ENCODE results near the gene ELMO1.
"Not testable (repeated sequence)": the region's sequence is repeated elsewhere in the genome, so short reads cannot be mapped to it uniquely, and the experiment has no call there.

ELMO1 gene

DNA sequence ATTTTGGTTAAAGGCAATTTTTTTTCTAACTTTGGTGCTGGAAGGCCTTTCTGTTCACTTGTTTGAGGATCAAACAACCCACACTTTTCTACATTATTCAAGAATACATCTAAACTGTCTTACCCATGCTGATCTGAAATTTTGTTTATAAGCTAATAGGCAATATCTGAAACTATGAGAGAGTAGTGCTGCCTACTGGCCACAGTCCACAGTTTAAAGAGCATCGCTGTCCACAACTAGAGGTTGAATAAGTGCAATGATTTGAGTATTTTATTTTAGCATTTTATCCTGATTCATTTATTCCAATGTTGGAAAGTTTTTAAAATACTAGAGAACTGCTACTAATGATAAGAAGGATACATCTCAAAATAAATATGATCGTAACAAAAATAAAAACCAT, 306.9 kb downstream of the ELMO1 start:
- H3K4me3 ChIP-seq (ENCODE audit: control insufficient read depth in 1 of 7, extremely low read depth in 1 of 7, insufficient read depth in 4 of 7, low read depth in 2 of 7, low read length in 6 of 7): no peak overlapping the region
- CTCF ChIA-PET: no interaction called here
- no peaks in the 10 kb centered on the region for H3K4me1 ChIP-seq (ENCODE audit: control extremely low read depth in 1 of 4, control insufficient read depth in 4 of 4, insufficient read depth in 4 of 4, low read length in 3 of 4)
- no peak for DNase-seq
- no peak overlapping the region for H3K27ac ChIP-seq (ENCODE audit: insufficient read depth in 1 of 2, low read depth in 1 of 2, low read length in 2 of 2, poor library complexity in 1 of 2, severe bottlenecking in 2 of 2)
- H3K9me3 ChIP-seq (ENCODE audit: control extremely low read depth in 1 of 5, control insufficient read depth in 4 of 5, insufficient read depth in 2 of 5, low read depth in 1 of 5, low read length in 4 of 5): peaks cover 0 to 27% (median 7%) of the 10 kb centered on the region in 5 experiments
- no CpG with 5 or more reads among the region's 2 CpGs for WGBS (ENCODE audit: insufficient coverage)
- no peaks in the 10 kb centered on the region for H3K27me3 ChIP-seq (replicated peaks in 2 of 5; ENCODE audit: control insufficient read depth in 4 of 5, insufficient read depth in 5 of 5, low read length in 4 of 5)
- peaks cover 13 to 50% (median 18%) of the 10 kb centered on the region in 4 experiments for H3K36me3 ChIP-seq (ENCODE audit: control insufficient read depth in 4 of 4, insufficient read depth in 4 of 4, low read length in 3 of 4)
- POLR2A ChIA-PET: no interaction called here

DNA sequence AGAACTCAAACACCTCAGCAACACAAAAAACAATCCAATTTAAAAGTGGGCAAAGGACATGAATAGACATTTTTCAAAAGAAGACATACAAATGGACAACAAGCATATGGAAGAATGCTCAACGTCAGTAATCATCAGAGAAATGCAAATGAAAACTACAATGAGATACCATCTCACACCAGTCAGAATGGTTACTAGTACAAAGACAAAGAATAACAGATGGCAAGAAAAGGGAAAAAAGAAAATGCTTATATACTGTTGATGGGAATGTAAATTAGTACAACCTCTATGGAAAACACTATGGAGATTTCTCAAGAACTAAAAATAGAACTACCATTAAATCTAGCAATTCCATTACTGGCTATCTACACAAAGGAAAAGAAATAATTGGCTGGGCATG, 314.8 kb downstream of the ELMO1 start:
- WGBS (ENCODE audit: insufficient coverage): no CpG with 5 or more reads among the region's 1 CpG
- H3K27me3 ChIP-seq (replicated peaks in 2 of 5; ENCODE audit: control insufficient read depth in 4 of 5, insufficient read depth in 5 of 5, low read length in 4 of 5): not testable (repeated sequence)
- peaks cover 0 to 13% (median 6%) of the 10 kb centered on the region in 4 experiments for H3K4me1 ChIP-seq (ENCODE audit: control extremely low read depth in 1 of 4, control insufficient read depth in 4 of 4, insufficient read depth in 4 of 4, low read length in 3 of 4)

DNA sequence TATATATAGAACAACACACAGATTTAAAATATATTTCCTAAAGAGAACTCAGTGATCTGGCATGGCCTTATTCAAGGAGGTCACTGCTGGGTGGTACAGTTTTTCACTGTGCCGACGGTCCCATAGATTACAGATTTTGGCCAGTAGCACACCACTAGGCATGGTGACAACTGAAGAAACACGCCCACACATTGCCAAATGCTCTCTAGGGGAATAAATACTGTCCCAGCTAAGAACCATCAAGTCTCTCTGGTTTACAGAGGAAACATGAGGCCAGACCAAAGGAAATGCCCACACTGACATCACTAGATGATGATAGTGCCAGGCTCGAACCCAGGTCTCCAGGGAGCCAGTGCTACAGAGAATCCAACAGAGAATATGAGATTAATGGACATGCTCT, 316.8 kb downstream of the ELMO1 start:
- Histone ChIP-seq H3K27me3 (replicated peaks in 2 of 5; ENCODE audit: control insufficient read depth in 4 of 5, insufficient read depth in 5 of 5, low read length in 4 of 5) (no peaks in the 10 kb centered on the region), H3K9me3 (ENCODE audit: control extremely low read depth in 1 of 5, control insufficient read depth in 4 of 5, insufficient read depth in 2 of 5, low read depth in 1 of 5, low read length in 4 of 5) (peaks cover 0 to 8% (median 0%) of the 10 kb centered on the region in 5 experiments), H3K4me1 (ENCODE audit: control extremely low read depth in 1 of 4, control insufficient read depth in 4 of 4, insufficient read depth in 4 of 4, low read length in 3 of 4) (peaks cover 0 to 15% (median 7%) of the 10 kb centered on the region in 4 experiments), H3K4me3 (ENCODE audit: control insufficient read depth in 1 of 7, extremely low read depth in 1 of 7, insufficient read depth in 4 of 7, low read depth in 2 of 7, low read length in 6 of 7) (no peak overlapping the region), H3K36me3 (ENCODE audit: control insufficient read depth in 4 of 4, insufficient read depth in 4 of 4, low read length in 3 of 4) (peaks cover 34 to 82% (median 48%) of the 10 kb centered on the region in 4 experiments), H3K27ac (ENCODE audit: insufficient read depth in 1 of 2, low read depth in 1 of 2, low read length in 2 of 2, poor library complexity in 1 of 2, severe bottlenecking in 2 of 2) (no peak overlapping the region)
- POLR2A ChIA-PET: no interaction called here
- DNase-seq: no peak
- CTCF ChIA-PET: no interaction called here
- 90% methylated on average over 4 of the region's 4 CpGs for WGBS (ENCODE audit: insufficient coverage)

More for the DNA sequence above, 314.8 kb downstream of the ELMO1 start:
- Histone ChIP-seq H3K36me3 (ENCODE audit: control insufficient read depth in 4 of 4, insufficient read depth in 4 of 4, low read length in 3 of 4) (peaks cover 27 to 66% (median 40%) of the 10 kb centered on the region in 4 experiments), H3K9me3 (ENCODE audit: control extremely low read depth in 1 of 5, control insufficient read depth in 4 of 5, insufficient read depth in 2 of 5, low read depth in 1 of 5, low read length in 4 of 5) (peaks cover 0 to 14% (median 0%) of the 10 kb centered on the region in 5 experiments)
- H3K27ac ChIP-seq (ENCODE audit: insufficient read depth in 1 of 2, low read depth in 1 of 2, low read length in 2 of 2, poor library complexity in 1 of 2, severe bottlenecking in 2 of 2); DNase-seq; H3K4me3 ChIP-seq (ENCODE audit: control insufficient read depth in 1 of 7, extremely low read depth in 1 of 7, insufficient read depth in 4 of 7, low read depth in 2 of 7, low read length in 6 of 7); CTCF ChIA-PET; POLR2A ChIA-PET: not testable (repeated sequence)

DNA sequence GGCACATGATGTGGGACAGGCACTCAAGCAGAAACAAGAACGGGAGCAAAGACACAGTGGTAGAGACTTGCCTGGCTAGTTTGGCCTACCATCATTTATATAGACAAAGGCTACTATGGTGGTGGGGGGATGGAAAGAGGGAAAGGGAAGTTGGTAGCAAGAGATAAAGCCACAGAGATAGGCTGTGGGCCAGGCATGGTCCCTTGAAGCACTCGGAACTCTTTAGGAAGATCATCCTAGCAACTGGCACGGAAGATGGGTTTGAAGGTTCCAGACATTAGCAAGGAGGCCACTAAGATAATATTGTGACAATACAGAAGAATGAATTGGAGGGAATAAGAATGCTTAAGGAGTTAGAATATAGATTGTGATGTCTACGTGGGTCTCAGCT, 319.6 kb downstream of the ELMO1 start:
- Histone ChIP-seq H3K9me3 (ENCODE audit: control extremely low read depth in 1 of 5, control insufficient read depth in 4 of 5, insufficient read depth in 2 of 5, low read depth in 1 of 5, low read length in 4 of 5) (no peaks in the 10 kb centered on the region), H3K4me1 (ENCODE audit: control extremely low read depth in 1 of 4, control insufficient read depth in 4 of 4, insufficient read depth in 4 of 4, low read length in 3 of 4) (peaks cover 0 to 15% (median 7%) of the 10 kb centered on the region in 4 experiments), H3K36me3 (ENCODE audit: control insufficient read depth in 4 of 4, insufficient read depth in 4 of 4, low read length in 3 of 4) (peaks cover 37 to 75% (median 52%) of the 10 kb centered on the region in 4 experiments), H3K27ac (ENCODE audit: insufficient read depth in 1 of 2, low read depth in 1 of 2, low read length in 2 of 2, poor library complexity in 1 of 2, severe bottlenecking in 2 of 2) (no peak overlapping the region), H3K4me3 (ENCODE audit: control insufficient read depth in 1 of 7, extremely low read depth in 1 of 7, insufficient read depth in 4 of 7, low read depth in 2 of 7, low read length in 6 of 7) (no peak overlapping the region), H3K27me3 (replicated peaks in 2 of 5; ENCODE audit: control insufficient read depth in 4 of 5, insufficient read depth in 5 of 5, low read length in 4 of 5) (no peaks in the 10 kb centered on the region)
- 63% methylated on average over 3 of the region's 4 CpGs for WGBS (ENCODE audit: insufficient coverage)
- DNase-seq: peak; percentile 38 to 56 (median 45)
- ChIA-PET POLR2A (no interaction called here), CTCF (no interaction called here)

DNA sequence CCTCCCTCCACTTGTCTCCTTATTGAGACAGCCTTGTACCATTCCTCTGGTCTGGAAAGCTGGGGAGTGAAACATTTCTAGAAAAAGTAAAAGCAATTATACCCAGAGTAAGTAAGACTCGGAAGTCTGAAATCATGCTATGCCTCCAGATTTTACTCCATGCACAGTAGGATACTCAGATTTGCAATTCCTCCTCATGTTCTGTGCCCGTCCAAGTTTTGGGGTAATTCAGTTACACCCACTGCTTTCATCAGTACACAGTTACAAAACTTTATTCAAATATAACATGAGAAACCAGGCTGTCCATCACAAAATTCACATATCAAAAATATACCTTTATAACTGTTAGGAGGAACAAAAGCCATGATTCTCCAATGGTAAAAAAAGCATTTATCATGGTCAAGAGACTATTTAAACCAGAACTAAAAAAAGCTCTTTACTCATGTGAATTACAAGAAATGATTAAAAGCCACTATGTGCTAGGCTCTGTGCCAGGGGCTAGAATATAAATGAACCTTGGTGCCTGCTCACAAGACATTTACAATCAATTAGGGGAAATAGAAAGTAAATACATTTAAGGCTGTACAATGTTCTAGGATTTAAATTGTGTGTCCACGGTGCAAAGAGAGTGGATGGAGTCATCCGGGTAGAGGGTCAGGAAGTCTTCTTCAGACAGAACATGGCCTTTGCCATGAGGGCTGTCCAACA, 320.2 kb downstream of the ELMO1 start:
- no peak for DNase-seq
- no peaks in the 10 kb centered on the region for H3K27me3 ChIP-seq (replicated peaks in 2 of 5; ENCODE audit: control insufficient read depth in 4 of 5, insufficient read depth in 5 of 5, low read length in 4 of 5)
- 100% methylated on average over 4 of the region's 4 CpGs for WGBS (ENCODE audit: insufficient coverage)
- ChIA-PET POLR2A (no interaction called here), CTCF (no interaction called here)
- no peak overlapping the region for H3K4me3 ChIP-seq (ENCODE audit: control insufficient read depth in 1 of 7, extremely low read depth in 1 of 7, insufficient read depth in 4 of 7, low read depth in 2 of 7, low read length in 6 of 7)
- H3K27ac ChIP-seq (ENCODE audit: insufficient read depth in 1 of 2, low read depth in 1 of 2, low read length in 2 of 2, poor library complexity in 1 of 2, severe bottlenecking in 2 of 2): no peak overlapping the region
- peaks cover 0 to 15% (median 7%) of the 10 kb centered on the region in 4 experiments for H3K4me1 ChIP-seq (ENCODE audit: control extremely low read depth in 1 of 4, control insufficient read depth in 4 of 4, insufficient read depth in 4 of 4, low read length in 3 of 4)
- H3K36me3 ChIP-seq (ENCODE audit: control insufficient read depth in 4 of 4, insufficient read depth in 4 of 4, low read length in 3 of 4): peaks cover 34 to 70% (median 50%) of the 10 kb centered on the region in 4 experiments
- H3K9me3 ChIP-seq (ENCODE audit: control extremely low read depth in 1 of 5, control insufficient read depth in 4 of 5, insufficient read depth in 2 of 5, low read depth in 1 of 5, low read length in 4 of 5): no peaks in the 10 kb centered on the region

GRCh38 chr7:37119296-37119860, 329.3 kb downstream of the ELMO1 start:
- POLR2A ChIA-PET: no interaction called here
- Histone ChIP-seq H3K4me3 (ENCODE audit: control insufficient read depth in 1 of 7, extremely low read depth in 1 of 7, insufficient read depth in 4 of 7, low read depth in 2 of 7, low read length in 6 of 7) (no peak overlapping the region), H3K4me1 (ENCODE audit: control extremely low read depth in 1 of 4, control insufficient read depth in 4 of 4, insufficient read depth in 4 of 4, low read length in 3 of 4) (no peaks in the 10 kb centered on the region), H3K9me3 (ENCODE audit: control extremely low read depth in 1 of 5, control insufficient read depth in 4 of 5, insufficient read depth in 2 of 5, low read depth in 1 of 5, low read length in 4 of 5) (peaks cover 0 to 2% (median 0%) of the 10 kb centered on the region in 5 experiments), H3K27ac (ENCODE audit: insufficient read depth in 1 of 2, low read depth in 1 of 2, low read length in 2 of 2, poor library complexity in 1 of 2, severe bottlenecking in 2 of 2) (no peak overlapping the region), H3K27me3 (replicated peaks in 2 of 5; ENCODE audit: control insufficient read depth in 4 of 5, insufficient read depth in 5 of 5, low read length in 4 of 5) (no peaks in the 10 kb centered on the region), H3K36me3 (ENCODE audit: control insufficient read depth in 4 of 4, insufficient read depth in 4 of 4, low read length in 3 of 4) (peaks cover 11 to 49% (median 26%) of the 10 kb centered on the region in 4 experiments)
- CTCF ChIA-PET: interaction anchor here (1.0 to 1.1 kb wide), 2 partner anchors 12 to 37 kb away, joined by 3 read pairs; no protein-coding TSS in a partner anchor
- DNase-seq: no peak
- WGBS (ENCODE audit: insufficient coverage): no CpG with 5 or more reads among the region's 2 CpGs

- WGBS (ENCODE audit: insufficient coverage): 95% methylated on average over 5 of the region's 6 CpGs
- Histone ChIP-seq H3K9me3 (ENCODE audit: control extremely low read depth in 1 of 5, control insufficient read depth in 4 of 5, insufficient read depth in 2 of 5, low read depth in 1 of 5, low read length in 4 of 5) (peaks cover 0 to 2% (median 0%) of the 10 kb centered on the region in 5 experiments), H3K36me3 (ENCODE audit: control insufficient read depth in 4 of 4, insufficient read depth in 4 of 4, low read length in 3 of 4) (peaks cover 16 to 61% (median 37%) of the 10 kb centered on the region in 4 experiments), H3K4me3 (ENCODE audit: control insufficient read depth in 1 of 7, extremely low read depth in 1 of 7, insufficient read depth in 4 of 7, low read depth in 2 of 7, low read length in 6 of 7) (no peak overlapping the region), H3K27ac (ENCODE audit: insufficient read depth in 1 of 2, low read depth in 1 of 2, low read length in 2 of 2, poor library complexity in 1 of 2, severe bottlenecking in 2 of 2) (no peak overlapping the region), H3K4me1 (ENCODE audit: control extremely low read depth in 1 of 4, control insufficient read depth in 4 of 4, insufficient read depth in 4 of 4, low read length in 3 of 4) (no peaks in the 10 kb centered on the region), H3K27me3 (replicated peaks in 2 of 5; ENCODE audit: control insufficient read depth in 4 of 5, insufficient read depth in 5 of 5, low read length in 4 of 5) (no peaks in the 10 kb centered on the region)
- ChIA-PET CTCF (no interaction called here), POLR2A (no interaction called here)
- no peak for DNase-seq
Observed at GRCh38 chr7:37118004-37118403, 330.7 kb downstream of the ELMO1 start.
